ENCODE results near the gene IFFO2. TPM values are rescaled to one million over a fixed set of nuclear protein-coding genes. Genes with fewer than 3 reads are reported as not detected.

The IFFO2 gene
- total RNA-seq, 3 donors from 2014 or later (not counting 1 experiment from before 2014, with no cell fraction given): 52.4 to 105 (median 66.5) TPM

DNA sequence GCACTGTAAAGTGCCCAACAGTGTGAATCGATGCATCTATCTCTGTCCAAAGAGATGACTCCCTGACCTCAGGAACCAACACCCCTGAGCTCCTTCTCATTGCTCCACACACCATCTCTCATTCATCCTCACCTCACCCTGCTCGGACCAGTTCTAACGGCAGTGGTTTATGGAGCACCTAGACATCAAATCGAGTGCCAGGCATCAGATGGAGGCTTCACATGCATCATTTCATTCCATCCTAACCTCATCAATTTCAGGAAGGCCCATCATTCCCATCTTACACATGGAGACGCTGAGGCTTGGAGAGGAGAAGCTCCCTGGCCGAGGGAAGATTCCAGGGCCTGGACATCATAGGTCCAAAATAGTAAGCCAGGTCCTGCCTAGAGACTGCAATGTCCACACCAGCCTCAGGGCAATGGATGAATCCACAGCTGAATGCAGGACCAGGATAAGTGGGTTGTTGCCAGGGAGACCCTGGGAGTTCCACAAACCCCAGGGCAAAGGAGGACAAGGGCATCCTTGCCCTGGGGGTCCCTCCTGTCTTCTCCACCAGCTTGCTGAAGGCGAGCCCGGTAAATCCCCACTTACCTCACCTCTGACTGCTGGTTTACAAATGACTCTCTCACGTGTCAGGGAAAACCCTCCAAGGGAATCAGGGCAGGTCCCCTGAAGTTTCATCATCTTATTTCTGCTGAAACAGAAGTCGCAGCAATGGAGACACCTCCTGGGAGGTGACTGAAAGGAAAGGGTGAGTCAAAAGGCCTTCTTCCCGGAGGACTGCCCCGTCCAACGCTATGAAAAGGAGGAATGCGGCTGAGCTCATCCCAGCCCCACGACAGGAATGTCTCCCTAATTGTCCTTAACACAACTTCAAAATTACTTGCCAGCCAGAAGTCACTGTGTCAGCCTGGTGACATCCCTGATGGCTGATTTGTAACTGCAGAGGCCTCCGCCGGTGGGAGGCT lies 9.0 kb upstream of the IFFO2 start:
- Mint-ChIP-seq H3K4me1 (peaks cover 0 to 2% of the 10 kb centered on the region in 2 donors), H3K4me3 (no peak overlapping the region), H3K36me3 (no peaks in the 10 kb centered on the region), H3K27me3 (ENCODE audit: low read depth in 2 of 2) (peaks cover 5 to 6% of the 10 kb centered on the region in 2 donors), H3K9me3 (no peaks in the 10 kb centered on the region), H3K27ac (no peak overlapping the region)
- no peaks in the 10 kb centered on the region for H3K9me3 ChIP-seq (ENCODE audit: control insufficient read depth, insufficient read depth, low read length)
- DNase-seq: no peak
- TF ChIP-seq, protein P1, sequence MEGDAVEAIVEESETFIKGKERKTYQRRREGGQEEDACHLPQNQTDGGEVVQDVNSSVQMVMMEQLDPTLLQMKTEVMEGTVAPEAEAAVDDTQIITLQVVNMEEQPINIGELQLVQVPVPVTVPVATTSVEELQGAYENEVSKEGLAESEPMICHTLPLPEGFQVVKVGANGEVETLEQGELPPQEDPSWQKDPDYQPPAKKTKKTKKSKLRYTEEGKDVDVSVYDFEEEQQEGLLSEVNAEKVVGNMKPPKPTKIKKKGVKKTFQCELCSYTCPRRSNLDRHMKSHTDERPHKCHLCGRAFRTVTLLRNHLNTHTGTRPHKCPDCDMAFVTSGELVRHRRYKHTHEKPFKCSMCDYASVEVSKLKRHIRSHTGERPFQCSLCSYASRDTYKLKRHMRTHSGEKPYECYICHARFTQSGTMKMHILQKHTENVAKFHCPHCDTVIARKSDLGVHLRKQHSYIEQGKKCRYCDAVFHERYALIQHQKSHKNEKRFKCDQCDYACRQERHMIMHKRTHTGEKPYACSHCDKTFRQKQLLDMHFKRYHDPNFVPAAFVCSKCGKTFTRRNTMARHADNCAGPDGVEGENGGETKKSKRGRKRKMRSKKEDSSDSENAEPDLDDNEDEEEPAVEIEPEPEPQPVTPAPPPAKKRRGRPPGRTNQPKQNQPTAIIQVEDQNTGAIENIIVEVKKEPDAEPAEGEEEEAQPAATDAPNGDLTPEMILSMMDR (IDR thresholded peaks at IDR 0.05): no peak
- no peak overlapping the region for H3K4me3 ChIP-seq (ENCODE audit: low read length)
- no peaks in the 10 kb centered on the region for H3K4me1 ChIP-seq (ENCODE audit: control insufficient read depth, insufficient read depth, low read length)
- H3K27me3 ChIP-seq (ENCODE audit: control insufficient read depth, insufficient read depth, low read length): no peaks in the 10 kb centered on the region
- WGBS (ENCODE audit: insufficient coverage): 76% methylated on average over 17 of the region's 17 CpGs
- intact Hi-C loops (cut with micrococcal nuclease): no loop called here
- no peaks in the 10 kb centered on the region for H3K36me3 ChIP-seq (ENCODE audit: control insufficient read depth, insufficient read depth, low read length)
- no peak for ATAC-seq
- H3K27ac ChIP-seq (ENCODE audit: low read length): no peak overlapping the region

DNA sequence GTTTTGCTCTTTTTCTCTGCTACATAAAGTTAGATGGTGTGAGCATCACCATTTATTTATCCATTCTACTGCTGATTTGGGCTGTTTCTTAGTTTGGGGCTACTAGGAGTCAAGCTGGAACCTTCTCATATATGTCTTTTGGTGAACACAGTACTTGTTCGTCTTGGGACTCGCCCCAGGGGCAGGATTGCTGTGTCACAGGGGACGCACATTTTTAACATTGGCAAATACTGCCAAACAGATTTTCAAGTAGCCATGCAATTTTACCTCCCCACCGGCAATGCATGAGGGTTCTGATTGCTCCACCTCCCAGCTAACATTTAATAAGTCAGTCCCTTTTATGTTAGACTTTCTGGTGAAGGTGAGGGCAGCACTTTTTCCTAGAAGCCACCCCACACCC lies 7.5 kb upstream of the IFFO2 start:
- Histone ChIP-seq H3K9me3 (ENCODE audit: control insufficient read depth, insufficient read depth, low read length) (no peaks in the 10 kb centered on the region), H3K4me1 (ENCODE audit: control insufficient read depth, insufficient read depth, low read length) (no peaks in the 10 kb centered on the region), H3K27ac (ENCODE audit: low read length) (no peak overlapping the region), H3K4me3 (ENCODE audit: low read length) (no peak overlapping the region), H3K27me3 (ENCODE audit: control insufficient read depth, insufficient read depth, low read length) (no peaks in the 10 kb centered on the region), H3K36me3 (ENCODE audit: control insufficient read depth, insufficient read depth, low read length) (no peaks in the 10 kb centered on the region)
- TF ChIP-seq, protein P1 (IDR thresholded peaks at IDR 0.05): no peak
- Mint-ChIP-seq H3K27me3 (ENCODE audit: low read depth in 2 of 2) (peaks cover 5 to 8% of the 10 kb centered on the region in 2 donors), H3K4me1 (peaks cover 0 to 5% of the 10 kb centered on the region in 2 donors), H3K4me3 (no peak overlapping the region), H3K27ac (no peak overlapping the region), H3K9me3 (no peaks in the 10 kb centered on the region), H3K36me3 (no peaks in the 10 kb centered on the region)
- ATAC-seq: no peak
- WGBS (ENCODE audit: insufficient coverage): 100% methylated on average over 3 of the region's 4 CpGs
- intact Hi-C loops (cut with micrococcal nuclease): no loop called here
- no peak for DNase-seq

DNA sequence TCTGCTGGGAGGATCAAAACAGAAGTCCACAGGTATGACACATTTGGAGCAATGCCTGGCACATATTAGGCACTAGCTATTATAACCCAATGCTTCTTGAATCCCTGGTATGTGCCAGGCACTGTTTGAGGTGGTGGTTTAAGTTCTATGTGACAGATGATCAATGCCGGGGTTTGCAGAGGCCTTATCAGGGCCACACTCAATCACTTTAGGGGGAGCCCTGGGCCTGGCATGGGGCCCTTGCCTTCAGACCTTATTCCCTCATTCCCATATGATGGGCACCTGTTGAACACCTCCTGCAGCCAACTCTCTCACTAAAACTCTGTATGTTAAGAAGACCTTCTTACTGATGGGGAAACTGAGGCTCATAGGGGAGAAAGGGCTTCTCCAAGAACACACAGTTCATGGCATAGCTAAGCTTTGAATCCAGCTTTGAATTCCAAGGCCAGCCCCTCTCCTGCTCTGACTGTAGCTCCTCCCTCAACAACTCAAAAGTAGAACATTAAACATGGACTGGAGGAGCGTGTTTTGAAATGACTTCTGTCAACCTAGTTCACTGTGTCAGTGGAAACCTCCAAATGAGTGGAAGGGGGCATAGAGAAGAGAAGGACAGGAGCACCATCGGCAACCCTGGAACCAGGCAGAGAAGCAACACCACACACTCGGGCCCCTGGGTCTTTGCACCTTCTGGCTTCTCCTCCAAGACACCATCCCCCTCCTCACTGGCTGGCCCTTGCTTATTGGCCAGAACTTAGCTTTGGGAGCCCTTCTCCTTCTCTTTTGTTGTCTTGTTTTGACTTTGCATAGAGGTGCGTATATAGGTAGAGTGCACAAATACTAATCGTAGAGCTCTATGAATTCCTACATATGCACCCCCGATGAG lies 6.6 kb upstream of the IFFO2 start:
- no peak overlapping the region for H3K4me3 ChIP-seq (ENCODE audit: low read length)
- DNase-seq (no peak), ATAC-seq (no peak)
- no peaks in the 10 kb centered on the region for H3K9me3 Mint-ChIP-seq
- TF ChIP-seq, protein P1 (IDR thresholded peaks at IDR 0.05): no peak
- 91% methylated on average over 7 of the region's 7 CpGs for WGBS (ENCODE audit: insufficient coverage)
- no peak overlapping the region for H3K27ac ChIP-seq (ENCODE audit: low read length)
- no peaks in the 10 kb centered on the region for H3K9me3 ChIP-seq (ENCODE audit: control insufficient read depth, insufficient read depth, low read length)
- H3K4me1 Mint-ChIP-seq: peaks cover 3 to 8% of the 10 kb centered on the region in 2 donors
- no peaks in the 10 kb centered on the region for H3K36me3 Mint-ChIP-seq
- H3K4me1 ChIP-seq (ENCODE audit: control insufficient read depth, insufficient read depth, low read length): no peaks in the 10 kb centered on the region
- intact Hi-C loops (cut with micrococcal nuclease): no loop called here
- peaks cover 0 to 4% of the 10 kb centered on the region in 2 donors for H3K27me3 Mint-ChIP-seq (ENCODE audit: low read depth in 2 of 2)
- H3K27ac Mint-ChIP-seq: no peak overlapping the region
- no peaks in the 10 kb centered on the region for H3K27me3 ChIP-seq (ENCODE audit: control insufficient read depth, insufficient read depth, low read length)
- no peaks in the 10 kb centered on the region for H3K36me3 ChIP-seq (ENCODE audit: control insufficient read depth, insufficient read depth, low read length)
- no peak overlapping the region for H3K4me3 Mint-ChIP-seq

Measured in natural killer cell (primary cell).